Testis (tissue), 3 donors: ENCODE data around the gene SUCLG2. TPM values are rescaled to one million over a fixed set of nuclear protein-coding genes. Genes with fewer than 3 reads are reported as not detected.
A peak's percentile ranks its signal among the peaks of the same experiment; 100 is the strongest.

ENCODE experiments used
- DNase-seq: peaks from one replicate; pipeline ENCODE4 v3.0.0-alpha.2; 2019
- H3K27ac ChIP-seq, 2 donors: fragments of 200-600 bp; sonication (generic); one replicate each; pipeline ENCODE4 v1.5.1; 2019
- H3K27me3 ChIP-seq: fragments of 200-600 bp; sonication (generic); one replicate; pipeline ENCODE4 v1.5.1; 2019
- H3K36me3 ChIP-seq: fragments of 200-600 bp; sonication (generic); one replicate; pipeline ENCODE4 v1.5.1; 2017; ENCODE audit warnings: low read depth; ENCODE audit errors: missing control alignments
- H3K4me1 ChIP-seq: fragments of 200-600 bp; sonication (generic); one replicate; pipeline ENCODE4 v1.5.1; 2019
- H3K4me3 ChIP-seq, 2 donors: fragments of 200-600 bp; sonication (generic); one replicate each; pipeline ENCODE4 v1.5.1; 2017 to 2019
- H3K9me3 ChIP-seq: fragments of 200-600 bp; sonication (generic); one replicate; pipeline ENCODE4 v1.5.1; 2017
- CTCF ChIP-seq, 3 experiments: fragments of 450-650 bp in 2 of 3; fragments of 200-600 bp in 1 of 3; sonication (generic) in 1 of 3; IDR thresholded peaks; one replicate each; pipeline ENCODE4 v1.5.1; 2016 to 2019; ENCODE audit warnings: antibody characterized with exemption in 3 of 3, mild to moderate bottlenecking in 2 of 3, moderate library complexity in 1 of 3
- POLR2A ChIP-seq: fragments of 450-650 bp; IDR thresholded peaks from one replicate; pipeline ENCODE4 v1.6.1; 2017; ENCODE audit warnings: antibody characterized with exemption, mild to moderate bottlenecking, moderate library complexity
- WGBS, 2 donors: methylation state at CpG; one replicate each; pipeline ENCODE4 v1.1.5; 2018; 5-methylcytosine and 5-hydroxymethylcytosine counted together
- intact Hi-C: fragments of 100-400 bp; cut with DNase I; formaldehyde crosslinking; loops from one replicate; pipeline ENCODE4 v1.15.1; 2023; ENCODE audit warnings: low total_unique reads
- polyA plus RNA-seq: library from polyadenylated mRNA; stranded (reverse); fragments of 350-450 nt; fragmentation: Illumina TruSeq; extraction: RNeasy Lipid Tissue Mini Kit (QIAGEN cat#74804); gene quantifications from one replicate; pipeline ENCODE4 v1.2.3, GENCODE V29; 2014; ENCODE audit warnings: low read depth, low replicate concordance; ENCODE audit not compliant: insufficient read depth
- total RNA-seq, 2 donors: library from RNA; depleted of rRNA; stranded (reverse); fragments of >200 nt; gene quantifications; one replicate each; pipeline ENCODE4 v1.2.3, GENCODE V29; 2016

The SUCLG2 gene
- total and polyA plus RNA-seq, 3 donors from 2014 or later: 18.0 to 28.7 (median 23.8) TPM

GRCh38 chr3:67654844-67655177 lies 399 bp upstream of the SUCLG2 start:
- WGBS, 2 donors: 3 to 14% methylated on average over 5 to 11 of the region's 11 CpGs
- no peak for DNase-seq
- peaks cover 12% of the 10 kb centered on the region for H3K4me1 ChIP-seq
- H3K36me3 ChIP-seq: no peaks in the 10 kb centered on the region
- TF ChIP-seq CTCF (IDR thresholded peaks at IDR 0.05) (no peak), POLR2A (no peak)
- H3K27me3 ChIP-seq: no peaks in the 10 kb centered on the region
- H3K4me3 ChIP-seq: peak overlapping the region; percentile 63 to 92
- H3K9me3 ChIP-seq: no peaks in the 10 kb centered on the region
- intact Hi-C loops: no loop called here
- peak overlapping the region; percentile 82 to 87 for H3K27ac ChIP-seq

DNA sequence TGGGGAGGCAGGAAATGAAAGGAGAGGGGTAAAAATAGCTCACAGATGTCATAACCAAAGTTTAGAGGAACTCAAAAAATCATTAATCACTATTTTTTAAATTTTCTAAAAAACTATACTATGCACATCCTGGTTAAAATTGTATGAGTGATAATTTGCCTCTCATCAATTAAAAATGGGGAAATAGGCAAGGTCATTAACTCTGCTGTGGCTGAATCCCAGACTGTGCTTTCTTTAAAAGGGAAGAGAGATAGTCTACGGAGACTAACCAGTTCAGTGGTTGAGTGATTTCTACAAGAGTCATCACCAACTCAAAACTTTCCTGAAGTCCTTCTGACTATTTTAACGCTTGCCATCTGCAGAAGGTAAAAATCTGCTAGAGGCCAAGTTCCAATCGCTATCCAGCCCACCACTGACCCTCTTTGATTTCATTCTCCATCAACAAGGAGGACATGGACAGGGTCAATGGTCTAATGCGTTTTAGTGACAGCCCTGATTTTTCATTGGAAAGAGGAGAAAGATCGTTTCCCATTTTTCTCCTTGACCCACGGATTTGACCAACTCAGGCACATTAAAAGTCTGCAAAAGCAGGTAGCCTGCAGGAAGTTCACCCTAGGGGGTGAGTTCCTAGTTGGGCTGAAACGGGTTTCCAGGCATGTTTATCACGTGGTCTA lies 850 bp downstream of the SUCLG2 start:
- intact Hi-C loops: no loop called here
- TF ChIP-seq CTCF (IDR thresholded peaks at IDR 0.05): no peak
- no peak for TF ChIP-seq POLR2A
- Histone ChIP-seq H3K27me3 (no peaks in the 10 kb centered on the region), H3K9me3 (no peaks in the 10 kb centered on the region), H3K4me1 (peaks cover 12% of the 10 kb centered on the region), H3K4me3 (peak overlapping the region; percentile 63 to 92), H3K27ac (peak overlapping the region; percentile 82 to 87), H3K36me3 (no peaks in the 10 kb centered on the region)
- 16 to 18% methylated on average over 8 of the region's 8 CpGs for WGBS, 2 donors
- DNase-seq: no peak

GRCh38 chr3:67650084-67650483 lies 4.3 kb downstream of the SUCLG2 start:
- H3K27ac ChIP-seq: no peak overlapping the region
- TF ChIP-seq POLR2A: no peak
- no peak for TF ChIP-seq CTCF (IDR thresholded peaks at IDR 0.05)
- no peak for DNase-seq
- no peak overlapping the region for H3K4me3 ChIP-seq
- no peaks in the 10 kb centered on the region for H3K9me3 ChIP-seq
- H3K27me3 ChIP-seq: no peaks in the 10 kb centered on the region
- 78 to 93% methylated on average over 2 of the region's 2 CpGs for WGBS, 2 donors
- intact Hi-C loops: no loop called here
- no peaks in the 10 kb centered on the region for H3K36me3 ChIP-seq
- peaks cover 12% of the 10 kb centered on the region for H3K4me1 ChIP-seq

- no peak for DNase-seq
- WGBS, 2 donors: 71 to 82% methylated on average over 3 of the region's 3 CpGs
- no peak for TF ChIP-seq POLR2A
- no peak for TF ChIP-seq CTCF (IDR thresholded peaks at IDR 0.05)
- intact Hi-C loops: no loop called here
- Histone ChIP-seq H3K4me1 (peaks cover 12% of the 10 kb centered on the region), H3K27me3 (no peaks in the 10 kb centered on the region), H3K27ac (no peak overlapping the region), H3K4me3 (no peak overlapping the region), H3K36me3 (no peaks in the 10 kb centered on the region), H3K9me3 (no peaks in the 10 kb centered on the region)
These were observed 4.7 kb downstream of the SUCLG2 start for GRCh38 chr3:67649681-67650080.

DNA sequence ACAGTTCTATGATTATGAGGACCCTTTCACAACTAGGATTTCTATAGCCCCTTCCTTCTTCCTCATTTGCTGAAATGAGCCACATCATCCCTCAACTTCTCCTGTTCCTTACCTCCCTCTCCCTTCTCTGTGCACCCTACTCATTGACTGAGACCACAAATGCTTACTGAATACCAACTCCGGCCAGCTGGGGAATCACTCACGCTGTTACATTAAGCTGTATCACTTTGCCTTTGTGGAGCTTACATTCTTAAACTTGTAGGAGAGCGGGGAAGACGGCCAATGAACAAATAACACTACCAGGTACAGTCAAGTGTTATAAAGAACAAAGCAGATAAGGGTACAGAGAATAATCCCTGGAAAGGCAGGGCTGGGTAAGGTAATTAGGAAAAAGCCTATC lies 5.7 kb downstream of the SUCLG2 start:
- no peak for TF ChIP-seq POLR2A
- TF ChIP-seq CTCF (IDR thresholded peaks at IDR 0.05): no peak
- Histone ChIP-seq H3K27me3 (no peaks in the 10 kb centered on the region), H3K27ac (no peak overlapping the region), H3K4me3 (no peak overlapping the region), H3K4me1 (peaks cover 10% of the 10 kb centered on the region), H3K9me3 (no peaks in the 10 kb centered on the region), H3K36me3 (no peaks in the 10 kb centered on the region)
- 63 to 67% methylated on average over 4 of the region's 4 CpGs for WGBS, 2 donors
- intact Hi-C loops: no loop called here
- DNase-seq: no peak
